C4-2B (cell line): ENCODE data around the gene HVCN1.

Experiments used
- ZFX ChIP-seq: fragments of 450-650 bp; IDR thresholded peaks from 2 replicates; pipeline ENCODE4 v1.6.1; 2017
- TF ChIP-seq, protein P1 (sequence below): fragments of 450-650 bp; conservative IDR thresholded peaks from 2 replicates; pipeline ENCODE4 v1.5.1; 2017; ENCODE audit warnings: mild to moderate bottlenecking

DNA sequence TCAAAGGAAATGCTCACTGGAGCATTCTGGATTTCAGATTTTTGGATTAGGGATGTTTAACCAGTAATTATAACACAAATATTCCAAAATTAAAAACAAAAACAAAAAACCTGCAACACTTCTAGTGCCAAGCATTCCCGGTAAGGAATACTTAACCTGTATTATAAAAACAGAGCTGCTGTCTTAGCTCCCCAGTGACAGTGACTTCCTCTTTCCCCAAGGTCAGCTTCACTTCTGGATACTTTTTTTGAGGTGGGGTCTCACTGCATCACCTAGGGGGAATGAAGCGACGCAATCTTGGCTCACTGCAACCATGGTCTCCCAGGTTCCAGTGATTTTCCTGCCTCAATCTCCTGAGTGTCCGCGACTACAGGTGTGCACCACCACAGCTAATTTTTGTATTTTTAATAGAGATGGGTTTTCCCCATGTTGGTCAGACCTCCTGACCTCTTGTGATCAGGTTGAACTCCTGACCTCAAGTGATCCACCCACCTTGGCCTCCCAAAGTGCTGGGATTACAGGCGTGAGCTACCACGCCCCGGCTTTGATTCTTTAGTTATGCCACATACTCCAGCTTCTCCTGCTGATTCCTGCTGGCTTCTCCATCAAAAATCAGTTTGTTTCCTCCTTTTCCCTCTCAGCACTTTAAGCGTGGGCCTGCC is 37.9 kb upstream of the HVCN1 start:
- TF ChIP-seq, protein P1, sequence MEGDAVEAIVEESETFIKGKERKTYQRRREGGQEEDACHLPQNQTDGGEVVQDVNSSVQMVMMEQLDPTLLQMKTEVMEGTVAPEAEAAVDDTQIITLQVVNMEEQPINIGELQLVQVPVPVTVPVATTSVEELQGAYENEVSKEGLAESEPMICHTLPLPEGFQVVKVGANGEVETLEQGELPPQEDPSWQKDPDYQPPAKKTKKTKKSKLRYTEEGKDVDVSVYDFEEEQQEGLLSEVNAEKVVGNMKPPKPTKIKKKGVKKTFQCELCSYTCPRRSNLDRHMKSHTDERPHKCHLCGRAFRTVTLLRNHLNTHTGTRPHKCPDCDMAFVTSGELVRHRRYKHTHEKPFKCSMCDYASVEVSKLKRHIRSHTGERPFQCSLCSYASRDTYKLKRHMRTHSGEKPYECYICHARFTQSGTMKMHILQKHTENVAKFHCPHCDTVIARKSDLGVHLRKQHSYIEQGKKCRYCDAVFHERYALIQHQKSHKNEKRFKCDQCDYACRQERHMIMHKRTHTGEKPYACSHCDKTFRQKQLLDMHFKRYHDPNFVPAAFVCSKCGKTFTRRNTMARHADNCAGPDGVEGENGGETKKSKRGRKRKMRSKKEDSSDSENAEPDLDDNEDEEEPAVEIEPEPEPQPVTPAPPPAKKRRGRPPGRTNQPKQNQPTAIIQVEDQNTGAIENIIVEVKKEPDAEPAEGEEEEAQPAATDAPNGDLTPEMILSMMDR = no peak
- no peak for TF ChIP-seq ZFX
